ENCODE measurements around the gene PARP12.

PARP12 gene

DNA sequence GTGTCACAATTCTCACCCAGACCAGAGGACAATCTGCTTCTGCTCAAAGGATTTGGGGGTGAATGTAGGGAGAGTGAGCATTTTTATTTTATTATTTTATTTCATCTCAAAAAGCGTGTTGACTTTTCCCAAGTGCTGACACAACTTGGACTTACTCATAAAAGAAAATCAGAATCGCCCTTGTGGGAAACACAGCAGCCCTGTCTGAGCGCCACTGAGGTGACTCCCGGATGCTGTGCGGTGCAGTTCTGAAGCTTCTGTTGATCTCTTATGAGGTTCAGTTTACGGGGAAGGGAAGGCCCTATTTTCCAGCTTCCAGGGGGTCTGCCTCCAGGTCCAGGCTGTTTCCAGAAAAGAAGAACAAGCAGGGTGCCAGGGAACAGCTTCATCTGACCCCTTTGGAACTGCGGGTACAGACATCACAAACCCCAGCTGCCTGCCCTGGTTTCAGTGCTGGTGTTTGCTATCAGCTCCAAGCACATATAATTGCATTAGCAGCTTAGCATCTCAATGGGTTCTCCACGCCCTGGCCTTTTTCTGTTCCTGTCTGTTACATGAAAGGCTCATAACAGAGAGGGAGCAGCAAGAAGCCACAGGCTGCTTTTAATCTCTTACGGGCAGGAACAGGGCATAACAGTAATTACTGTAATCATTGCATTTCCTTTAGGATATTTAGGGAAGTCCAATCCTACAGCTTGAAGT, 52.4 kb downstream of the PARP12 start:
- DNase-seq, result peak; percentile 63

- no peak for DNase-seq
Observed at GRCh38 chr7:140009735-140010134, 53.0 kb downstream of the PARP12 start.

DNA sequence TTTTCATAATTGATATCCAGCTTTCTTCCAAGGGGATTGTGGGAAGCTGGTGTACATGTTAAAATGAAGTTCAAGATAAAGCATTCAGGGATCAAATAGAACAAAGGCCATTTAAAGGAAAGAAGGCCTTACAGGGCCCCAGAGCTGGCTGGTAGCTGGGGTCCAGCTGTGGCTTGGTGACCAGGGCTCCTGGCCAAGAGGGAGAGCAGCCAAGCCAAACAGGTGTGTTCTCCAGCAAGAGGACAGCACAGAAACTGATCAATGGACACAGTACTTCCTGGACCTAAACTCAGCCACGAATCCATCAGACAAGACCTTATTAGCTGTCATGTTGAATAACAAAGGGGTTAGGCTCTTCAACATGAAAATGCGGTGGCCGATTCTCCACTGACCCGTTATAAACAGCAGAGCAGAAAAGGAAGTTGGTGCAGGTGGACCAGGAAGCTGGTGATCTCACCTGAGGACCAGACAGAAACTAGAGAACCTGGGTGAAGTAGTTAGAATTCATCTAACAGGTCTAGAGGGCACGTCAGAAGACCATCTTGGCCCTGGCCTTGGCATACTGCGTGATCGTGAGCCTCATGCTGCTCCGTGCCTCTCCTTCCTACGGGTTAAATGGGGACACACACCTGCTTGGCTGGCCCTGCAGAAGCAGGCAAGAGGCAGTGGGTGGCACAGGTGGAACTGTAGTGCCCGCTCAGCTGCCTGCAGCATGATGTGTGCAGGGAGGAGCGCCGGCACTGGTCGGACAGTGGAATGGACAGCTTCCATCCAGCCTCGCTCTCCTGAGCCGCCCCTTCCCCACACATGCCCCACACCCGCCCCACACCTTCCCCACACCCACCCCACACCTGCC, 53.8 kb downstream of the PARP12 start:
- DNase-seq, result no peak

DNA sequence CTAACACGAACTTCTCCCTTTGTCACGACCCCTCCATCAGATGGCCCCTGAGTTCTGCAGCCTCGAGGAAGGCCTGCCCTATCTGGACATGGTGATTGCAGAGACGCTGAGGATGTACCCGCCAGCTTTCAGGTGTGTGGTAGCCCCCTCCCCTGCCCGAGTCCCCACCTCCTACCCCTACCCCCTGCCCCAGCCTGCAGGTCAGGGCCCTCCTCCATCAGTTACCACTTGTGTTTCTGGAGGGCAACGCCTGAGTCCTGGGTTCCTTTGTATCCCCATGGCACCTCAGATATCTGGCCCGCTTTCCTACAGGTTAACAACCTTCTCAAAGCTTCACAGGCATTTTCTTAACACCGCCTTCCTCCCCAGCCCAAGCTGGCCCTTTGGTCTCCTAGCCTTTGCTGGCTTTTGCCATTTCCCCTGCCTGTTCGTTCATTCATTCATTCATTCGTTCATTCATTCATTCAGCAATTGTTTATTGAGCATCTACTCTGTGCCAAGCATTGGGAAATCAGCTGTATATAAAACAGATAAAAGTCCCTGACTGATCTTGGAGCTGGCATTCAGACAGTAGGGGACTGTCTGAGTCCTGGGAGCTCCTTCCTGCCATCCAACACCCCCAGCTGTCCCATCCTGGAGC, 55.6 kb downstream of the PARP12 start:
- DNase-seq, result no peak

GRCh38 chr7:140006600-140006999, 56.2 kb downstream of the PARP12 start:
- no peak for DNase-seq

DNA sequence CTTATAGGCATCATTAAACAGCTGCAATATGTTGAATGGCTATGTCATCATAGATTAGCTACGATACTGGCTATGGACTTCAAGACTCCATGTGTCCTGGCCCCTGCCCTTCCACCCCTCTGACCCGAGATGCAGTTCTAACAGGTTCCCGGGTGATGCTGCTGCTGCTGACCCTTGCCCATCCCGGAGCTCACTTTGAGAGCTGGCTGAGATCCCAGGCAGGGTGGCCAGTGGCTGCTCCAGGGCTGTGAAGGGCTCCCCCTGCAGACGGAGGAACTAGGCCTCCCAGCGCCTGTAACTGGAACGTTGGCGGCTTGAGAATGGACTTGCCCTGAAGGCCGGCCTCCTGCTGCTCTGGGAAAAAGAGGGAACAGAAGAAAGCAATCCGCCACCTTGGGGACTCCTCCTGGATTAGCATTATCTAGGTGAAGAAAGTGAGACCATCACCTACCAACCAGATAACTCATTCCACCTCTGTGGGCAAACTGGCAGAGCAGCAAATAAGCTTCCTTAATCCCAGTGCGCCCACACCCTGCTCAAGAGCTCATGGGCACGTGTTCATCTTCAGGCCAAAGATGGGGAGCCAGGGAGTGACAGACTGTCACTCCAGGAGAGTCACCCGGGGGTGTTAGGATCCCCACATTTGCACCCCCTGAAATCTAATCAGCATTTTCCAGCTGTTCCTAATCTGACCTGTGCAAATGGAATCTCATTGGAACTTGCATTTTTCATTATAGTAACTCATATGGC, 56.8 kb downstream of the PARP12 start:
- DNase-seq, result no peak

DNA sequence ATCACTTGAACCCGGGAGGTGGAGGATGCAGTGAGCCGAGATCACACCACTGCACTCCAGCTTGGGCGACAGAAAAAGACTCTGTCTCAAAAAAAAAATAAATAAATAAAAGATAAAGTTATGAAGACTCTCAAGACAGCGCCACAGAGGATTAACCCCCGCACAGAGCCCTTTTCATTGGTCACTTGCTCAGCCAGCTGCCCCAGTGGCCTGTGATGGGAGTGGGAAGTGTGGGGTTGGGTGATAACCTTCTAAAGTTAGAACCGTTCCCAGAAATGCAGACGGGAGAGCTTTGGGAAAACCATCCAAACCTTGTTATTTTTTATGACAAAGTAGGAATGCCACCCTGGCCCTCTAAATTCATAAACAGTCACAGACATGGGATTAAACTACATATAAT, 57.4 kb downstream of the PARP12 start:
- DNase-seq, result no peak

- DNase-seq, result no peak
Observed at GRCh38 chr7:140004672-140005071, 58.1 kb downstream of the PARP12 start.

GRCh38 chr7:140003913-140004382, 58.8 kb downstream of the PARP12 start:
- peak; percentile 14 for DNase-seq

GRCh38 chr7:140000666-140001268, 62.0 kb downstream of the PARP12 start:
- no peak for DNase-seq

- no peak for DNase-seq
Observed at GRCh38 chr7:139999516-139999915, 63.2 kb downstream of the PARP12 start.

DNA sequence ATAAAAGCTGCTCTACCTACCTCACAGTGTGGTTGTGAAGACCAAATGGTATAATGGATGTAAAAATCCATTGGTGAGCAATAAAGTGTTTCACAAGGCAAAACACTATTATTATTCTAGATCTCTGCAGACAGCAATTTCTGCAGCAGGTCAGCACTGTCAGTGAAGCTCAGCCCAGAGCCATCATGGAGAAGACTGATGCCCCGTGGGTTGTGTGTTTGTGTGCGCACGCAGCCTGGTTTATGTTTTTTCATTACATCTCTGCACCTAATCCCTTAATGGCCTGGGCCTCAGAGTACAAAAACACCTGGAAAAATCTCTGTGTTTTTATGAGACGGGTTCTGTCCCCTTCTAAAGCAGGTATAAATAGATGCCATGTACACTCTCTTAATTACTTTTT, 64.2 kb downstream of the PARP12 start:
- peak; percentile 40 for DNase-seq

DNA sequence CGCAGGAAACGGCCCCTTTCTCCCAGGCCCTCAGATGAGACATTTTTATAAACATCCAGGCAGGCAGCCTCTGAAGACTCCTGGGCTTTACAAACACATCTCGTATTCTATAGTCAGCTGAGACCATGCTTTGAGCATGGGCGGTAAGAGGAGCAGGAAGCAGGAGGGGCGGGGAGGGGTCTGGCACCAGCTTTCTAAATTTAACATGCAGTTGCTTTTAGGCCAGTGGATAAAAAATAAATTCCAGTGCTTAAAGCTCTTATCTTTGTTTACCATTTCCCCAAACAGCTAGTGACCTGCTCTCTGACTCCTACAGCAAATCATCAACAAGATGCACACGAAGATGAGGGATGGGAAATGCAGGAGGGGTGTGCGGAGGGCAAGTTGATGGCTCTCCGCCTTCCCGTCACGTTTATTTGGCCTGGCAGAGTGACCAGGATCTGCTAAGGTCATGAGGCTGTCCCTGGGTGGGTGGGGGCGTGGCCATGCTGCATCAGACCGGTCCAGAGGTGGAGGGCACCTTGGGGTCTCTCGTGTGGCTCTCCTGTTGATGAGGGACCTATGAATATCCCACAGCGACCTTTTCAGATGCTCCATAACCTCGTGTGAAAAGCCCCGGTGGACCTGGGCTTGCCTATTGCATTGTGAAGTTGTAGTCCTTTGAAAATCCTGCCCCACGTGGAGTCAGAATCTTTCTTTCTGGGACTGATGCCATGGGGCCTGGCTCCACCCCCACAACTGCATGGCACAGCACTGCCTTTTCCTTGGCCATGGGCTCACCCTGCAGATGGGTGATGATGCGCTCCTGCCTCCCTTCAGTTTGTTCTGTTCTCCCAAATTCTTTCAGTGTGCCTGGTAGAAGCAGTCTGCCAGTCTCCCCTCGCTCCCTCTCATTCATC, 67.5 kb downstream of the PARP12 start:
- DNase-seq, result no peak

DNA sequence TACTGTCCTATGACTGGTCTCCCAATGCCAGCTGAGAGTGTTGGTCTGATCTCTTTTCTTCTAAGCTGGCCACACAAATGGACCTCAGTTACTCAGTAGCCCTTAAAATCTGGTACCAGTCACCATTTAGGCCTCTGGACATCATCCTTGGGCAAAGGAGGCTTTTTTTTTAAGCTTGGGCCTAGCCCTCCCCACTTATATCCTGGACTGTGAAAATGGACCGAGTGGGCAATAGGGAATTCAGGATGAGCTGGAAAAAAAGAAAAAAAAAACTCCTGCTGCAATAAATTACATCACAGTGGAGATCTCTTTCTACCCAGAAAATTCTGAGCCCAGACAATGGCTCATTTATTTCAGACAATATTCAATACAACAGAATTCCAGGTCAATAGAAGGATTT, 68.4 kb downstream of the PARP12 start:
- DNase-seq, result no peak

GRCh38 chr7:139993592-139993991, 69.2 kb downstream of the PARP12 start:
- DNase-seq, result no peak

- DNase-seq, result no peak
Observed at GRCh38 chr7:139993169-139993568, 69.6 kb downstream of the PARP12 start.

DNA sequence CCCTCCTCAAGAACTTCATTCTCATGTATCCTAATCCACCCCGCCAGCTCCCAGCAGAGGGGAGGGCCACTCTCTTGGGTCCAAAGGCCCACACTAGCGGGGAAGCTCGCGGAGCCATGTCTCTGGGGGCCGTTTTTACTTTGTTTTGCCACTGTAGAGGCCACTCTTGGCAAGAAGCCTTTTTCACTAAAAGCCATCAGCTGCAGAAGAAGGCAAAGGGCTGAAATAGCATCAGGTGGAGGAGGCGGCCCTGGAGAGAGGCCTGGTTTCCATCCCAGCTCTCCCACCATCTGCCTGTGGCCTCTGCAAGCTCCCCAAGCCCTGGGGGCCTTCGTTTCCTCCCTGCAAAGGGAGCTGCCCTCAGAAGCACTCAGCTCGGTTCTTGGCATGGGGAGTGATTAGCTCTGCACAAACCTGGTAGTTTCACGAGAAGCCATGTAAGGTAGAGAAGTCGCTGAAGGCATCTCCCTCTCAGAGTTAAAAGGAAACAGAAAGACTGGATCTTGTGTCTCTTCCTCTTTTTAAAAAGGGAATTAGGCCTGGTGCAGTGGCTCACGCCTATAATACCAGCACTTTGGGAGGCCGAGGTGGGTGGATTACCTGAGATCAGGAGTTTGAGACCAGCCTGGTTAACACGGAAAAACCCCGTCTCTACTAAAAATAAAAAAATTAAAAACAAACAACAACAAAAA, 70.3 kb downstream of the PARP12 start:
- no peak for DNase-seq

GRCh38 chr7:139991911-139992310, 70.8 kb downstream of the PARP12 start:
- no peak for DNase-seq

DNA sequence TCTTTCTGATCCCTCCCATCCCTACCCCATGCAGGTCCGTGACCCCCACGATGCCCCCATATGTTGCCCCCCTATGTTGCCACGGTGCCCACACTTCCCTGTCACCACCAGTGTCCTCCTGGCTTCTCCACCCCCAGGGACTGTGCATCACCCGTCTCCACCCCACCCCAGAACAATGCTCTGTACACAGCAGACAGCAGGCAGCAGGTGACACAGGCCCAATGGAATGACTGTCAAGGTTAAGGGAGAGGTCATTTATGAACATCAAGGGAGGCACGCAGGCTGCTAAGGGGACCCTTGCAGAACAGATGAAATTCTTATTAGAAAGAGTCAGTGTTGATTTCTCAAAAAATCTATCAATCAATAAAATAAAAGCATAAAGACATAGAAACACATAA, 71.5 kb downstream of the PARP12 start:
- DNase-seq, result no peak

- no peak for DNase-seq
Observed at GRCh38 chr7:139990571-139991268, 72.0 kb downstream of the PARP12 start.
